Endothelial cell of umbilical vein (primary cell): ENCODE data around the gene MAP4K2.

ENCODE experiments used
- EZH2 ChIP-seq: IDR thresholded peaks from 2 replicates; pipeline ENCODE4 v1.6.1; 2012; ENCODE audit warnings: borderline replicate concordance, low read depth, mild to moderate bottlenecking, moderate library complexity, low read length, inconsistent platforms; ENCODE audit not compliant: severe bottlenecking
- FOS ChIP-seq: IDR thresholded peaks from 2 replicates; pipeline ENCODE4 v1.6.1; 2011; ENCODE audit warnings: mild to moderate bottlenecking, low read length, moderate library complexity, borderline replicate concordance; ENCODE audit not compliant: insufficient read depth
- GATA2 ChIP-seq: IDR thresholded peaks from 2 replicates; pipeline ENCODE4 v1.7.0; 2011; ENCODE audit warnings: low read depth, mild to moderate bottlenecking, moderate library complexity, mixed read lengths, low read length; ENCODE audit not compliant: insufficient read length, insufficient read depth
- JUN ChIP-seq: IDR thresholded peaks from 2 replicates; pipeline ENCODE4 v1.6.1; 2011; ENCODE audit warnings: borderline replicate concordance, low read depth; ENCODE audit not compliant: insufficient read length, insufficient read depth
- MYC ChIP-seq: IDR thresholded peaks from one replicate; pipeline ENCODE4 v1.6.1; 2011; ENCODE audit warnings: mild to moderate bottlenecking, low read depth, low read length
- POLR2A ChIP-seq: IDR thresholded peaks from 2 replicates; pipeline ENCODE4 v1.6.1; 2012; ENCODE audit warnings: low read depth, mild to moderate bottlenecking, control low read depth, low read length
- POLR2AphosphoS5 ChIP-seq: IDR thresholded peaks from 2 replicates; pipeline ENCODE4 v1.6.1; 2012; ENCODE audit warnings: low read depth, mild to moderate bottlenecking, control low read depth, low read length, moderate library complexity; ENCODE audit not compliant: insufficient read depth
- TF ChIP-seq, protein P1 (sequence below), 2 donors: IDR thresholded peaks; 1 replicate in 1 of 2; 2 replicates in 1 of 2; pipeline ENCODE4 v1.5.1; 2011; ENCODE audit warnings: low read length in 2 of 2, mild to moderate bottlenecking in 2 of 2, moderate library complexity in 2 of 2, control low read depth in 1 of 2, inconsistent platforms in 1 of 2, low read depth in 1 of 2; ENCODE audit not compliant: insufficient read depth in 1 of 2; ENCODE audit errors: extremely low read depth in 1 of 2
- TF ChIP-seq, protein P2 (sequence below): IDR thresholded peaks from 2 replicates; pipeline ENCODE4 v1.6.1; 2011; ENCODE audit not compliant: insufficient read depth, insufficient read length

DNA sequence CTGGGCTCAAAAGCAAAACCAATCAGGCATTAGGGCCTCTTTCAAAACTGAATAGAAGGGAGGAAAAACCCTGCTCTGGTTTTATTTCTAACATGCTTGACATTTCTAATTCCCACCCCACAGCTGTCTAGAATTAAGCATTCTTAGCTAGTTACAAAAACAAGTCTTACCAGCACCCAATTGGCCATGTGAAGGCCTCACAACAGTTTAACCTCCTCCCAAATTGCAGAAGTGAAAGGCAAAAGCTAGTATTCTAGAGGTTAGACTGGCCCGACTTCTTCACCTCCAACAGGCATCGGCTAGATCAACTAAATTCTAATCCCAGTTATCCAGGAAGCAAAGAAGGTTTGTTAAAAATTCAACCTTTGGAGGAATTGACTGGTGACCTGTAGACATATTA is 31.2 kb downstream of the MAP4K2 start:
- TF ChIP-seq, protein P1, sequence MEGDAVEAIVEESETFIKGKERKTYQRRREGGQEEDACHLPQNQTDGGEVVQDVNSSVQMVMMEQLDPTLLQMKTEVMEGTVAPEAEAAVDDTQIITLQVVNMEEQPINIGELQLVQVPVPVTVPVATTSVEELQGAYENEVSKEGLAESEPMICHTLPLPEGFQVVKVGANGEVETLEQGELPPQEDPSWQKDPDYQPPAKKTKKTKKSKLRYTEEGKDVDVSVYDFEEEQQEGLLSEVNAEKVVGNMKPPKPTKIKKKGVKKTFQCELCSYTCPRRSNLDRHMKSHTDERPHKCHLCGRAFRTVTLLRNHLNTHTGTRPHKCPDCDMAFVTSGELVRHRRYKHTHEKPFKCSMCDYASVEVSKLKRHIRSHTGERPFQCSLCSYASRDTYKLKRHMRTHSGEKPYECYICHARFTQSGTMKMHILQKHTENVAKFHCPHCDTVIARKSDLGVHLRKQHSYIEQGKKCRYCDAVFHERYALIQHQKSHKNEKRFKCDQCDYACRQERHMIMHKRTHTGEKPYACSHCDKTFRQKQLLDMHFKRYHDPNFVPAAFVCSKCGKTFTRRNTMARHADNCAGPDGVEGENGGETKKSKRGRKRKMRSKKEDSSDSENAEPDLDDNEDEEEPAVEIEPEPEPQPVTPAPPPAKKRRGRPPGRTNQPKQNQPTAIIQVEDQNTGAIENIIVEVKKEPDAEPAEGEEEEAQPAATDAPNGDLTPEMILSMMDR (IDR thresholded peaks at IDR 0.05; ENCODE audit: extremely low read depth in 1 of 2, insufficient read depth in 1 of 2, low read depth in 1 of 2, low read length in 2 of 2), result no peak
- TF ChIP-seq POLR2A (no peak), GATA2 (no peak), POLR2AphosphoS5 (no peak), JUN (no peak), EZH2 (no peak), FOS (no peak), MYC (no peak)
- TF ChIP-seq, protein P2, sequence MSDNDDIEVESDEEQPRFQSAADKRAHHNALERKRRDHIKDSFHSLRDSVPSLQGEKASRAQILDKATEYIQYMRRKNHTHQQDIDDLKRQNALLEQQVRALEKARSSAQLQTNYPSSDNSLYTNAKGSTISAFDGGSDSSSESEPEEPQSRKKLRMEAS, result no peak
